Measurements from ENCODE around the gene FAM120AOS. TPM values are rescaled to one million over a fixed set of nuclear protein-coding genes. Genes with fewer than 3 reads are reported as not detected.

Gene FAM120AOS
- total and polyA plus RNA-seq, 8 donors, result 41.2 to 60.0 (median 55.6) TPM

- H3K27me3 ChIP-seq, result no peaks in the 10 kb centered on the region
- no peaks in the 10 kb centered on the region for H3K9me3 ChIP-seq
- ATAC-seq (no peak), DNase-seq (no peak)
- H3K27ac ChIP-seq, result no peak overlapping the region
- H3K4me3 ChIP-seq, result no peak overlapping the region
- intact Hi-C loops (cut with DNase I), result no loop called here
- no peaks in the 10 kb centered on the region for H3K36me3 ChIP-seq
- H3K4me1 ChIP-seq, result peaks cover 31 to 76% of the 10 kb centered on the region in 2 donors
- TF ChIP-seq CTCF (IDR thresholded peaks at IDR 0.05), result no peak
These were observed 3.6 kb upstream of the FAM120AOS start for GRCh38 chr9:93457006-93457405.

- Histone ChIP-seq H3K4me1 (peaks cover 31 to 71% of the 10 kb centered on the region in 2 donors), H3K27ac (no peak overlapping the region), H3K27me3 (no peaks in the 10 kb centered on the region), H3K36me3 (no peaks in the 10 kb centered on the region), H3K9me3 (no peaks in the 10 kb centered on the region), H3K4me3 (no peak overlapping the region)
- intact Hi-C loops (cut with DNase I), result no loop called here
- ATAC-seq (no peak), DNase-seq (no peak)
- TF ChIP-seq CTCF (IDR thresholded peaks at IDR 0.05), result no peak
These were observed 3.1 kb upstream of the FAM120AOS start for GRCh38 chr9:93456504-93456903.

- DNase-seq, result no peak
- Histone ChIP-seq H3K36me3 (no peaks in the 10 kb centered on the region), H3K4me3 (no peak overlapping the region), H3K27me3 (no peaks in the 10 kb centered on the region), H3K4me1 (peaks cover 31 to 66% of the 10 kb centered on the region in 2 donors), H3K27ac (no peak overlapping the region), H3K9me3 (no peaks in the 10 kb centered on the region)
- intact Hi-C loops (cut with DNase I), result no loop called here
- ATAC-seq, result no peak
- TF ChIP-seq CTCF (IDR thresholded peaks at IDR 0.05), result no peak
These were observed 2.6 kb upstream of the FAM120AOS start for GRCh38 chr9:93456022-93456421.

GRCh38 chr9:93452710-93453046, 703 bp downstream of the FAM120AOS start:
- ATAC-seq, result peak; percentile 45
- Histone ChIP-seq H3K27me3 (no peaks in the 10 kb centered on the region), H3K9me3 (no peaks in the 10 kb centered on the region), H3K4me1 (peaks cover 27 to 50% of the 10 kb centered on the region in 2 donors), H3K4me3 (peak overlapping the region; percentile 86 to 98), H3K36me3 (peaks cover 0 to 15% of the 10 kb centered on the region in 2 donors), H3K27ac (peak overlapping the region; percentile 96 to 99)
- intact Hi-C loops (cut with DNase I), result no loop called here
- DNase-seq, result peak in 2 of 4 donors; percentile 45 to 76
- TF ChIP-seq CTCF (IDR thresholded peaks at IDR 0.05), result no peak

- Histone ChIP-seq H3K36me3 (peaks cover 0 to 21% of the 10 kb centered on the region in 2 donors), H3K9me3 (no peaks in the 10 kb centered on the region), H3K27me3 (no peaks in the 10 kb centered on the region), H3K4me1 (peaks cover 27 to 47% of the 10 kb centered on the region in 2 donors), H3K27ac (peak overlapping the region; percentile 96 to 99), H3K4me3 (peak overlapping the region; percentile 86 to 98)
- TF ChIP-seq CTCF (IDR thresholded peaks at IDR 0.05), result peak in 1 of 2 donors; percentile 48
- intact Hi-C loops (cut with DNase I), result no loop called here
- ATAC-seq (peak; percentile 13), DNase-seq (peak; percentile 30 to 90 (median 54))
These were observed 1.3 kb downstream of the FAM120AOS start for GRCh38 chr9:93451849-93452709.
